ENCODE measurements around the gene MPP3.
A peak's percentile ranks its signal among the peaks of the same experiment; 100 is the strongest.
"Not testable (repeated sequence)": the region's sequence is repeated elsewhere in the genome, so short reads cannot be mapped to it uniquely, and the experiment has no call there.

Gene MPP3

GRCh38 chr17:43808076-43808475, 24.9 kb downstream of the MPP3 start:
- DNase-seq (ENCODE audit: low spot score), result no peak

GRCh38 chr17:43805117-43805516, 27.8 kb downstream of the MPP3 start:
- no peak for DNase-seq (ENCODE audit: low spot score)

GRCh38 chr17:43803758-43804157, 29.2 kb downstream of the MPP3 start:
- peak; percentile 63 for DNase-seq (ENCODE audit: low spot score)

- DNase-seq (ENCODE audit: low spot score), result no peak
Observed at GRCh38 chr17:43801844-43802243, 31.1 kb downstream of the MPP3 start.

GRCh38 chr17:43800736-43801135, 32.2 kb downstream of the MPP3 start:
- no peak for DNase-seq (ENCODE audit: low spot score)

- DNase-seq (ENCODE audit: low spot score), result no peak
Observed at GRCh38 chr17:43799047-43799446, 33.9 kb downstream of the MPP3 start.

- DNase-seq (ENCODE audit: low spot score), result not testable (repeated sequence)
Observed at GRCh38 chr17:43798024-43798423, 34.9 kb downstream of the MPP3 start.

- not testable (repeated sequence) for DNase-seq (ENCODE audit: low spot score)
Observed at GRCh38 chr17:43792668-43793067, 40.3 kb downstream of the MPP3 start.

- DNase-seq (ENCODE audit: low spot score), result peak; percentile 77
Observed at GRCh38 chr17:43791589-43791988, 41.4 kb downstream of the MPP3 start.

GRCh38 chr17:43790311-43790940, 42.5 kb downstream of the MPP3 start:
- no peak for DNase-seq (ENCODE audit: low spot score)

GRCh38 chr17:43789482-43789881, 43.5 kb downstream of the MPP3 start:
- DNase-seq (ENCODE audit: low spot score), result no peak

GRCh38 chr17:43788540-43788939, 44.4 kb downstream of the MPP3 start:
- DNase-seq (ENCODE audit: low spot score), result no peak

GRCh38 chr17:43787728-43788127, 45.2 kb downstream of the MPP3 start:
- DNase-seq (ENCODE audit: low spot score), result no peak

GRCh38 chr17:43784628-43785101, 48.3 kb downstream of the MPP3 start:
- no peak for DNase-seq (ENCODE audit: low spot score)

GRCh38 chr17:43784068-43784467, 48.9 kb downstream of the MPP3 start:
- DNase-seq (ENCODE audit: low spot score), result no peak

- DNase-seq (ENCODE audit: low spot score), result no peak
Observed at GRCh38 chr17:43782913-43783680, 49.8 kb downstream of the MPP3 start.

GRCh38 chr17:43780135-43780534, 52.8 kb downstream of the MPP3 start, which contains the start of gene CFAP97D1:
TSS of gene CFAP97D1 (plus strand) at chr17:43780435. CDS start at chr17:43780463, 28 bp downstream.
- DNase-seq (ENCODE audit: low spot score), result no peak

- DNase-seq (ENCODE audit: low spot score), result no peak
Observed at GRCh38 chr17:43779145-43780125, 53.5 kb downstream of the MPP3 start.

- DNase-seq (ENCODE audit: low spot score), result peak; percentile 96
Observed at GRCh38 chr17:43778337-43779144, 54.4 kb downstream of the MPP3 start, which contains the start of gene DUSP3. TSS of gene DUSP3 (minus strand) at chr17:43778977. CDS start at chr17:43778924, 53 bp downstream.

GRCh38 chr17:43774304-43775250, 58.4 kb downstream of the MPP3 start:
- DNase-seq (ENCODE audit: low spot score), result no peak
